GM19043 (cell line): ENCODE data around the gene AQP10.
"Not testable (repeated sequence)": the region's sequence is repeated elsewhere in the genome, so short reads cannot be mapped to it uniquely, and the experiment has no call there.

Experiments
- ATAC-seq: cut with Tn5 transposase; IDR thresholded peaks from one replicate; pipeline ENCODE4 v1.9.1; 2021; ENCODE audit warnings: low read depth; ENCODE audit not compliant: unreplicated experiment

AQP10 gene

DNA sequence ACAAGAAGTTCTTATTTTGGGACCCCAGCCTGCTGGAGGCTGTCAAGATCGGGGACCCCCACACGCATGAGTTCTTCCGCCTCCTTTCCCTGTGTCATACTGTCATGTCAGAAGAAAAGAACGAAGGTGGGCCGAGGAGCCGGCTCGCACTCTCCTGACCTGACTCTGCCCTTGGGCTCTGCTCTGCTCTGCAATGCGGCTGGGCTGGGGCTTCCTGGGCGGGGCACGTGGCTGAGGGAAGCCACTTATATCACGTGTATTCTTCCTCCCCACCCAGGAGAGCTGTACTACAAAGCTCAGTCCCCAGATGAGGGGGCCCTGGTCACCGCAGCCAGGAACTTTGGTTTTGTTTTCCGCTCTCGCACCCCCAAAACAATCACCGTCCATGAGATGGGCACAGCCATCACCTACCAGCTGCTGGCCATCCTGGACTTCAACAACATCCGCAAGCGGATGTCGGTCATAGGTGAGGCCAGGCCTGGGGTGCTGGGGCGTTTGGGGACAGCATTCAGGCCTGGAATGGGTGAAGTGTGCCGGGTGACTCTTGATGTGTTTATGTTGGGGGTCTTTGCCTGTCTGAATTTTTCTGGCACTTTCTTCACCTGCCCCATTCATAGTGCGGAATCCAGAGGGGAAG lies 22.1 kb downstream of the AQP10 start:
- ATAC-seq: no peak

DNA sequence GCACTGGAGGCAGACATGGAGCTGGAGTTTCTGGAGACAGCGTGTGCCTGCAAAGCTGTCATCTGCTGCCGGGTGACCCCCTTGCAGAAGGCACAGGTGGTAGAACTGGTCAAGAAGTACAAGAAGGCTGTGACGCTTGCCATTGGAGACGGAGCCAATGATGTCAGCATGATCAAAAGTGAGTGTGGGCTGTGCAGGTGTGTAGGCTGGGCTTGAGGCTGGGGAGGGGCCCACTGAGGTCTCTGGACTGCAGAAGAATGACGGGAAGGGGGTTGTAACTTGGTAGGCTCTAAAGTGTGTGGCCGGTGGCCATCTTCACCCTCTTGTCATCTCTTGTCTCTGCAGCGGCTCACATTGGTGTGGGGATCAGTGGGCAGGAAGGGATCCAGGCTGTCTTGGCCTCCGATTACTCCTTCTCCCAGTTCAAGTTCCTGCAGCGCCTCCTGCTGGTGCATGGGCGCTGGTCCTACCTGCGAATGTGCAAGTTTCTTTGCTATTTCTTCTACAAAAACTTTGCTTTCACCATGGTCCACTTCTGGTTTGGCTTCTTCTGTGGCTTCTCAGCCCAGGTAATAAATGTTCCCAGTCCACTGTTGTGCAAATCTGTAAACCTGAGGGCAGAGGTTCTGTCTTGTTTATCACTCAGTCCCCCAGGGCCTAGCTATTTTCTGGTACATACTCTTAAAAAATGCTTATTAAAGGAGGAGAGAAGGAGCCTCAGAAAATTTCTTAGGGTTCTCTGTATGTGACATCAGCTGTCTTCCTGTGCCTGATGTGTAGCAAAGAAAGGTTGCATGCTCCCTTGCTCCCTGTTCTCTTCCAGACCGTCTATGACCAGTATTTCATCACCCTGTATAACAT lies 24.3 kb downstream of the AQP10 start:
- no peak for ATAC-seq

DNA sequence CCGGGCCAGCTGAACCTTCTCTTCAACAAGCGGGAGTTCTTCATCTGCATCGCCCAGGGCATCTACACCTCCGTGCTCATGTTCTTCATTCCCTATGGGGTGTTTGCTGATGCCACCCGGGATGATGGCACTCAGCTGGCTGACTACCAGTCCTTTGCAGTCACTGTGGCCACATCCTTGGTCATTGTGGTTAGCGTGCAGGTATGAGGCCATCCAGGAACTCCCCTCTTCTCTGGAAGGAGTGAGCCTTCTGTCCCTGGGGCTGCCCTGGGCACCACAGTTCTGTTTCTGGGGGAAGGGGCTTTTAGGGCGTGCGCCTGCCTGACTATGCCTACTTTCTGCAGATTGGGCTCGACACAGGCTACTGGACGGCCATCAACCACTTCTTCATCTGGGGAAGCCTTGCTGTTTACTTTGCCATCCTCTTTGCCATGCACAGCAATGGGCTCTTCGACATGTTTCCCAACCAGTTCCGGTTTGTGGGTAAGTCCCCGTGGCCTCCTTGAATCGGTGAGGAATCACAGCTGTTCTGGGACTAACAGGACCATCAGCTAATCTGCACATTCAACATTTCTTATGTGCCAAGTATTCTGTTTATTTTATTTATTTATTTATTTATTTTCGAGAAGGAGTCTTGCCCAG lies 25.5 kb downstream of the AQP10 start:
- ATAC-seq: no peak

DNA sequence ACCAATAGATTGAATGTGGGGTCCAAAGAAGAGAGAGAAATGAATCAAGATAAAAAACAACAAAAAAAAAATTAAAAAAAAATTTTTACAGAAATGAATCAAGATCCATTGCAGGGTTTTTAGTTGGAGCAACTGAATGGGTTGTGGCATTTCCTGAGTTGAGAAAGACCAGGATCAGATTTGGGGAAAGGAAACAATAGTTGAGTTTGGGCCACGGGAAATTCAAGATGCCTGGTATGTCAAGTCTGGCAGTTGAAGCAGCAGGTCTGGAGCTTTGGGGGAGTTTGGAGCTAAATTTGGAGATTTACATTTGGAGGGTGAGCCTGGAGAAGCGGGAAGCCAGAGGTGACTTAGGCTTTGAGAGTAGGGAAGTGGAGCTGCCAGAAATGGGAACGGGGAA lies 27.1 kb downstream of the AQP10 start:
- no peak for ATAC-seq

DNA sequence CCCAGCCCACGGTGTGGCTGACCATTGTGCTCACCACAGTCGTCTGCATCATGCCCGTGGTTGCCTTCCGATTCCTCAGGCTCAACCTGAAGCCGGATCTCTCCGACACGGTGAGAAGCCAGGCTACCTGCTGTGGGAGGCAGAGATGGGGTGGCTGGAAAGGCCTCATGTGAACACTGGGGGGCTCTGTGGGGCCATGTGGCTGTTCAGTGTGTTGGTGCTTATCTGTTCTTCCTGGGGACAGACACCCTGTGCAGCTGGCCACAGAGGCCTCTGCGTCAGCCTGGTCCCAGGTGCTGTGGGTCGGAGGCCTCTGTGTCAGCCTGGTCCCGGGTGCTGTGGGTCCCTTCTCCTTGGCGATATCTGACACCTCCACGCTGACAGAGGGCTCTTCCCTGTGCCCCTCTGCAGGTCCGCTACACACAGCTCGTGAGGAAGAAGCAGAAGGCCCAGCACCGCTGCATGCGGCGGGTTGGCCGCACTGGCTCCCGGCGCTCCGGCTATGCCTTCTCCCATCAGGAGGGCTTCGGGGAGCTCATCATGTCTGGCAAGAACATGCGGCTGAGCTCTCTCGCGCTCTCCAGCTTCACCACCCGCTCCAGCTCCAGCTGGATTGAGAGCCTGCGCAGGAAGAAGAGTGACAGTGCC lies 27.7 kb downstream of the AQP10 start:
- ATAC-seq: no peak

DNA sequence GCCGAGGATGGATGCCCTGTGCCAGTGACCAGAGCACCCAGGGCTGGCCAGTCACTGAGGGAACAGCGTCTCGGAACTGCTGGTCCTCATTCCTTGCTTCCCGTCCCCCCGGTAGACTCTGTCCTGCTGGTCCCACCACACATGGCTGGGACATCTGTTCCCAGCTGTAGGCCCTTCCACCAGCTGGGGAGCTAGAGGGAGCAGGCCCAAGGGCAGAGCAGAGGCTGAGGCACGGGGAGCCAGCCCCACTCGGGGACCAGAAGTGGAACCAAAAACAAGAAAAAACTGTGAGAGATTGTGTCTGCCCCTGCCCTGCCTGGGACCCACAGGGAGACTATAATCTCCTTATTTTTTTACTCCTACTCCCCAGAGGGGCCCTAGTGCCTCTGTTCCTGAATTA lies 28.2 kb downstream of the AQP10 start:
- ATAC-seq: no peak

DNA sequence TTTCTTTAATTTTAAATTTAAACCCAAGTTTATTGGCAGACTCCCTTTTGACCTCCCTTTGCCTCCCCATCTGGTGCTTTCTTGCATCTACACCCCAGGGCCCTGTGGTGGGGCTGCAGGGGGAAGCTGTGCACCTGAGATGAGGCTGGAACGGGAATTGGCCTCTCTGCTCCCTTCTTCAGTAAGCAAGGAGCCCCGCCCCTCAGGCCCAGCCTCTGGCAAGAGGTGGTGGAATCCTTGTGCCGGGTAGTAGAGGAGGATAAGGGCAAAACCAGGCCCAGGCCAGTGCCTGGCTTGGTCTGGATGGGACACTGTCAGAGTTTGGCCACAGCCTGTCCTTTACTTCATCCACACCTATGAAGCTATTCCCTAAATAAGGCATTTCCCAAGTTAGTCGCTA lies 29.5 kb downstream of the AQP10 start:
- ATAC-seq: no peak

DNA sequence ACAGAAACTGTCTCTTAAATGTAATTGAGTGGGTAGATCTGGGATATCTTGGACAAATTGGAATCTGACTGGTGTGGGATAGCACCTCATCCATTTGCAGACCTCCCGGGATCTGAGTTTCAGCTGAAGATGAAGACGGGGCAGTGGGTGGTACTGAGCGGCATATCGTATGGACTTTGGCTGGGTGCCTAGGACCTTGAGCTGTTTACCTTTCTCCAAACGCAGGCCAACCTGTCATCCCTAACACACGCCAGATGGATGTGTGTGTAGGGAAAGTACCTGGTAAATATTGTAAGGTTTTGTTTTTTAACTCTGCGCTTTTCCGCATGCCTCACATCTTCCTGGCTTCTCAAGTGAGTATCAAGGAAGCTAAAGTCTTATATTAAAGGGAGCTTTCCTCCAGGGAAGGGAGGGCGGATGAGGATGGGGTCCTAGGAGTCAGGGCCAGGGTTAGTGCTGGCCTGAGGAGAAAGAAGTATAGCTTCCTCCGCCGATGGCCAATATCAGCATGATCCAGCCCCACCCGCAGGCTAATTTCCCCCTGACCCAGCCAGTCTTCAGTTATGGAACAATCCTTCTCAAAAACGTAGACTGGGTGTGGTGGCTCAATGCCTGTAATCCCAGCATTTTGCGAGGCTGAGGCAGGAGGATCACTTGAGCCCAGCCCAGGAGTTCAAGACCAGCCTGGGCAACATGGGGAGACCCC lies 30.6 kb downstream of the AQP10 start:
- ATAC-seq: no peak

DNA sequence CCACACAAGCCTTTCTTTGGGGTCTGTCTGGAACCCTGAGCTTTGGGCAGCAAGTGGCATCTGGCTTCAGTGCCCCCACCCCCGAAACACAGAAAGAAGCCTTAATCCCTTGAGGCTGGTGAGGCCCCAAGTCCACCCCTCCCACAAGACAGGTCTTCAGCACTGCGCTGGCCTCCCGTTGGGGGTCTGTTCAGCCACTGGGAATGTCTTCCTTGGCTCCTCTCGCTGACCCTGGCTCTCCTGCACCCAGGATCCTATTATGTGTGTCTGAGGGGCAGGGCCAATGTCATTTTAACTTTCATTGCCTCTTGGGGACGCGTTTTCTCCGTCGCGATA lies 31.3 kb downstream of the AQP10 start:
- ATAC-seq: no peak

DNA sequence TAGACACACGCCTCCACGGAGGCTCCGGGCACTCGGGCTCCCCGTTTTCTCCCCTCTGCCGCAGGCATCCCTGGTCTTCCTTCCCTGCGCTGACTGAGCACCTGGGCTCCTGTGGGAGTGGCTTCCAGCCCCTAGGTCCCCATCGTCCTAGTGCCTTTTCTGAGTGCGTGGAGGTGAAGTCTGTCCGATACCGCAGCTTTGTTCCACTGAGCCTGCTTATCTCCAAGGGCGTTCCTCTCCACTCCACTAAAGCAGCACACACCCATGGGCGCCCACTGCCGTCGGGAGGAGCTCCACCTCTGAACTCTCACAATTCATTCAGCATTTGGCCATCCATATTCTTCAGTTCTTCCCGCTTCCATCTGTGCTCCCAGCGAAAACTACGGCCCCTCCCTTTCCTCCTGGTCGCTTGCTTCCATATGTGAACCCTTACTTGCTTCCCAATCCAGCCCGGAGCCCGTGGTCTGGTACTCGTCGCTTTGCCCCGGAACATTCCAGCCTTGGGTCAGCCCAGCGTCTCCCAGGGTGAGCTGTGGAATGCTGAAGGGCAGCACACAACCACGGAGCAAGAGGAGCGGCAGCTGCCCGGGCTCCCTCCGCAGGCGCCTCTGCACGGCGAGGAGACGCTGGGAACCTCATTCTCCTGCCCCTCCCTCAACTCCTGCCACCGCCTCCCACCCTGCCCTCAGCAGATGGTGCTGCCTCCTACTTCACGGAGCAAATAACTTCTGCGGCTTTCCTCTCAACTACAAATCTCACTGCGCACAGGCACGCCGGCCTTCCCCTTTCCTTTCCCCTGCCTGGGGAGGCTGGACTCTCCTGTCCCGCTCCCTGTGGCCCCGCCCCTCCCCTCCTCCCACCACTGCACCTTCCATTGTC lies 31.9 kb downstream of the AQP10 start:
- ATAC-seq: no peak

DNA sequence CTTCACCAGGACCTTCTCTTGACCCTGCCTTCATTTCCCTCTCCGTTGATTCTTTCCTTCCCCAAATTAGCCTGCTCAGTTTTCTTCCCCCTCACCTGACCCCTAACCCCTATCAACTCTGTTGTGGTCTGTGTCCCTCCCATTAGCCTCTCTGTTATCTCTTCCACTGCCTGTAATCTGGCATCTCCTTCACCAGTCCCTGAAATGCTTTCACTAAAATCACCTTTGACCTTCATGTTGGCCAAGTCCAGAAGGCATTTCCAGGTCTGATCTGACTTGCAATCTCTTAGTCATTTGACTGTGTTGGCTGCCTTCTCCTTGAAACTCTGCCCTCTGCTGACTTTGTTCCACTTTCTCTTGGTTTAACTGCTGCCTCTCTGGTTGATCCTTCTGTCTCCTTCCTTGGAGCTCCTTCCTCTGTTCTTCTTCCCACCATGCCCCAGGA lies 32.6 kb downstream of the AQP10 start:
- no peak for ATAC-seq

DNA sequence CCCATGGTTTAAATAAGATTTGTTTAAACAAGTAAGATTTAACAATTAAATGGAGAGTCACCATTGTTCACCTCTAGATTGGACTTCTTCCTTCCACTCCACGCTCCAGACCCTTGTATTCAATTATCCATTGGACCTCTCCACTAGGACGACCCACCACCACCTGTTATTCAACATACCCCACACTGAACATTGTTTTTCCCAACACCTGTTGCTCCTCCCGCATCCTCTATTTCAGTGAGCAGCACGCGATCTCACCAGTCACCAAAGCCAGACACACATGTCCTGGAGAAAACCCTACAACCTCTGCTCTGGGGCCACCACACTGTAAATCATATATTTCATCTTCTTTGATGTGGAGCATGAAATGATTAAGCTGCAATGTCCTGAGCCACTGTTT lies 33.1 kb downstream of the AQP10 start:
- no peak for ATAC-seq

DNA sequence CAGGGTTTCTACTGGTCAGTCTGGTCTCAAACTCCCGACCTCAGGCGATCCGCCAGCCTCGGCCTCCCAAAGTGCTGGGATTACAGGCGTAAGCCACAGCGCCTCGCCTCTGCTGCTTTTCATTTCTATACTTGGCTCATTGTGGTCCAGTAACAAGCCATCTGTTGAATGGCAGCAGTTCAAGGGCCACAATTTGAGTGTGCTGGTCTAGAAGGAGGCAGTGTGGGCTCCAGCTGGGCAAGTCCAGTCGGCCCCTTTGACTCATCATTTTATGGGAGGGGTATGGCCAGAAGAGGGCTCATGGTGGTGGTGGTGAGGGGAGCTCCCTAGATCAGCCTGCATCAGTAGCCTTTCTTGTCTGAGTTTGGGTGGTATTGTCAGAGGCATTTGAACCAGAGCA lies 37.6 kb downstream of the AQP10 start:
- no peak for ATAC-seq

DNA sequence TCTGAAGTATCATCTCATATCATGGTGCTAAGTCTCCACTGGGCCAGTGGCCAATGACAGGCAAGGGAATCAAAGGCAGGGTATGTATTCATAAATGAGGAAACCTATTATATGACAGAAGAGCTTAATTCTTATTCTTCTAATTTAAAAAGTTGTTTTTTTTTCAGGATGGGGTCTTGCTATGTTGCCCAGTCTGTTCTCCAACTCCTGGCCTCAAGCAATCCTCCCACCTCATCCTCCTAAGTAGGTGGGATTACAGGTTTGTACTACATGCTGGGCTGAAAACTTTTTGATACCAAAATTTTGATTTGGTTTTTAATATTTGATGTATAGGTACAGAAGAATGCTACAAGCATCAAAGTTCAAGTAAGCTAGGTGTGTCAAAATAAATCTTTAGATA lies 39.4 kb downstream of the AQP10 start:
- no peak for ATAC-seq

DNA sequence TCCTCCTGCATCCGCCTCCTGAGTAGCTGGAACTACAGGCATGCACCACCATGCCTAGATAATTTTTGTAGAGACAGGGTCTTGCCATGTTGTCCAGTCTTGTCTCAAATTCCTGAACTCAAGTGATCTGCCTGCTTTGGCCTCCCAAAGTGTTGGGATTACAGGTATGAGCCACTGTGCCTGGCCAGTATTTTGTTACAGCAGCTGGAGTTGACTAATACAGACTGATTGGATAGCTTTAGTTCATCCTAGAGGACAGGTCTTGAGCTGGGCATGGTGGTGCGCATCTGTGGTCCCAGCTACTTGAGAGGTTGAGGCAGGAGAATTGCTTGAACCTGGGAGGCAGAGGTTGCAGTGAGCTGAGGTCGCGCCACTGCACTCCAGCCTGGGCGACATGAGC lies 40.0 kb downstream of the AQP10 start:
- ATAC-seq: not testable (repeated sequence)

DNA sequence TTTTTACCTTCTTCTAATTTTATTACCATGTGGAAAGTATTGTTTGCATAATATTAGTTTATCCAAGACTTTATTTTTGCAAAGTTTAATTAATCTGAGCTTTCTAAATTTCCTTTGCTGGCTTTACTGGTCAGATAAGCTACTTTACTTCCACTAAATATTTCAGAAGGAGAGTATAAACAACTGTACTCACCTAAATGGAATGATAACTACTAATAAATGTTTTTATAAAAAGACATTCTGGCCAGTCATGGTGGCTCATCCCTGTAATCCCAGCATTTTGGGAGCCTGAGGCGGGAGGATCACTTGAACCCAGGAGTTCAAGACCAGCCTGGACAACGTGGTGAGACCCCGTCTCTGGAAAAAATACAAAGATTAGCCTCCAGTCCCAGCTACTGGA lies 40.5 kb downstream of the AQP10 start:
- no peak for ATAC-seq

DNA sequence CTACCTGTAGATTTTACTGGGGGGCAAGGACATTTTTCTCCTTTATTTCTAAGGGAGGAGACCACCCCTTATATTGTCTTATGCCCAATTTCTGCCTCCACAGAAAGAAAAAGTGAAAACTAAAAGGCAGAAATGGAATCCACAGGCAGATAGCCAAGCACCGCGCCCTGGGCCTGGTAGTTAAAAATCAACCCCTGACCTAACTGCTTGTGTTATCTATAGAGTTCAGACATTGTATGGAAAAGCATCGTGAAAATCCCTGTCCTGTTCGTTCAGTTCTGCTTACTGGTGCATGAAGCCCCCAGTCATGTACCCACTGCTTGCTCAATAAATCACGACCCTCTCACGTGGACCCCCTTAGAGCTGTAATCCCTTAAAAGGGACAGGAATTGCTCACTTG lies 50.5 kb downstream of the AQP10 start:
- no peak for ATAC-seq

DNA sequence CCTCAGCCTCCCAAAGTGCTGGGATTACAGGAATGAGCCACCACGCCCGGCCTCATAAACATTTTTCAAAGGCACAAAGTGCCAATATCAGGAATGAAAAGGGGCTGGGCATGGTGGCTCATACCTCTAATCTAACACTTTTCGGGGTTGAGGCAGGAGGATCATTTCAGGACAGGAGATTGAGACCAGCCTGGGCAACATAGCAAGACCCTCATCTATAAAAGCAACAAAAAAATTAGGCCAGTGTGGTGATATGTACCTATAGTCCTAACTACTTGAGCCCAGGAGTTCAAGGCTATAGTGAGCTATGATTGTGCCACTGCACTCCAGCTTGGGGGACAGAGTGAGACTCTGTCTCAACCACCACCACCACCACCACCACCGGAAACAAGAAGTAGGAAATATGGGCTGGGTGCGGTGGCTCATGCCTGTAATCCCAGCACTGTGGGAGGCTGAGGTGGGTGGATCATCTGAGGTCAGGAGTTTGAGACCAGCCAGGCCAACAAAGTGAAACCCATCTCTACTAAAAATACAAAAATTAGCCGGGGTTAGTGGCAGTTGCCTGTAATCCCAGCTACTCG lies 53.0 kb downstream of the AQP10 start:
- ATAC-seq: not testable (repeated sequence)
